Subcutaneous abdominal adipose tissue (tissue), 5 donors: Measurements from ENCODE around the gene DNAH2.

ENCODE experiments used
- H3K27ac ChIP-seq: one replicate; pipeline ENCODE4 v1.7.0; 2013; ENCODE audit warnings: low read depth, mild to moderate bottlenecking, inconsistent platforms, low read length, moderate library complexity
- H3K27me3 ChIP-seq, 5 donors: one replicate each; pipeline ENCODE4 v1.7.0; 2013; ENCODE audit warnings: low read length in 5 of 5, inconsistent platforms in 1 of 5; ENCODE audit not compliant: control insufficient read depth in 5 of 5, insufficient read depth in 4 of 5
- H3K36me3 ChIP-seq, 5 donors: one replicate each; pipeline ENCODE4 v1.7.0; 2013; ENCODE audit warnings: low read length in 5 of 5; ENCODE audit not compliant: control insufficient read depth in 5 of 5, insufficient read depth in 5 of 5
- H3K4me1 ChIP-seq, 5 donors: one replicate each; pipeline ENCODE4 v1.7.0; 2013; ENCODE audit warnings: low read length in 5 of 5, mild to moderate bottlenecking in 3 of 5, moderate library complexity in 1 of 5; ENCODE audit not compliant: control insufficient read depth in 5 of 5, insufficient read depth in 5 of 5
- H3K4me3 ChIP-seq, 5 donors: one replicate each; pipeline ENCODE4 v1.7.0; 2013; ENCODE audit warnings: low read length in 5 of 5, low read depth in 1 of 5
- H3K9ac ChIP-seq, 5 donors: one replicate each; pipeline ENCODE4 v1.7.0; 2013; ENCODE audit warnings: low read length in 5 of 5, mild to moderate bottlenecking in 4 of 5, moderate library complexity in 3 of 5
- H3K9me3 ChIP-seq, 5 donors: one replicate each; pipeline ENCODE4 v1.7.0; 2013; ENCODE audit warnings: low read length in 5 of 5; ENCODE audit not compliant: control insufficient read depth in 5 of 5
- donor health status: healthy.
- donor health status: healthy.
- donor health status: healthy.
- donor health status: healthy.
- donor health status: healthy.

DNAH2 gene

DNA sequence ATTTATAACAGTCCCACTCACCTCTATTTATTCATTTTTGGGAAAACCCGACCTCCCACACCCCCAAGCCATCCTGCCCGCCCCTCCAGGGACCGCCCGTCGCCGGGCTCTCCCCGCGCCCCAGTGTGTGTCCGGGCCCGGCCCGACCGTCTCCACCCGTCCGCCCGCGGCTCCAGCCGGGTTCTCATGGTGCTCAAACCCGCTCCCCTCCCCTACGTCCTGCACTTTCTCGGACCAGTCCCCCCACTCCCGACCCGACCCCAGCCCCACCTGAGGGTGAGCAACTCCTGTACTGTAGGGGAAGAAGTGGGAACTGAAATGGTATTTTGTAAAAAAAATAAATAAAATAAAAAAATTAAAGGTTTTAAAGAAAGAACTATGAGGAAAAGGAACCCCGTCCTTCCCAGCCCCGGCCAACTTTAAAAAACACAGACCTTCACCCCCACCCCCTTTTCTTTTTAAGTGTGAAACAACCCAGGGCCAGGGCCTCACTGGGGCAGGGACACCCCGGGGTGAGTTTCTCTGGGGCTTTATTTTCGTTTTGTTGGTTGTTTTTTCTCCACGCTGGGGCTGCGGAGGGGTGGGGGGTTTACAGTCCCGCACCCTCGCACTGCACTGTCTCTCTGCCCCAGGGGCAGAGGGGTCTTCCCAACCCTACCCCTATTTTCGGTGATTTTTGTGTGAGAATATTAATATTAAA, 136.7 kb downstream of the DNAH2 start:
- peaks cover 0 to 49% (median 42%) of the 10 kb centered on the region in 5 donors for H3K36me3 ChIP-seq
- H3K27me3 ChIP-seq = no peaks in the 10 kb centered on the region
- H3K9ac ChIP-seq = no peak overlapping the region
- peaks cover 5 to 55% (median 44%) of the 10 kb centered on the region in 5 donors for H3K4me1 ChIP-seq
- no peak overlapping the region for H3K27ac ChIP-seq
- H3K4me3 ChIP-seq = peak overlapping the region in 2 of 5 donors; percentile 23 to 84
- no peaks in the 10 kb centered on the region for H3K9me3 ChIP-seq

DNA sequence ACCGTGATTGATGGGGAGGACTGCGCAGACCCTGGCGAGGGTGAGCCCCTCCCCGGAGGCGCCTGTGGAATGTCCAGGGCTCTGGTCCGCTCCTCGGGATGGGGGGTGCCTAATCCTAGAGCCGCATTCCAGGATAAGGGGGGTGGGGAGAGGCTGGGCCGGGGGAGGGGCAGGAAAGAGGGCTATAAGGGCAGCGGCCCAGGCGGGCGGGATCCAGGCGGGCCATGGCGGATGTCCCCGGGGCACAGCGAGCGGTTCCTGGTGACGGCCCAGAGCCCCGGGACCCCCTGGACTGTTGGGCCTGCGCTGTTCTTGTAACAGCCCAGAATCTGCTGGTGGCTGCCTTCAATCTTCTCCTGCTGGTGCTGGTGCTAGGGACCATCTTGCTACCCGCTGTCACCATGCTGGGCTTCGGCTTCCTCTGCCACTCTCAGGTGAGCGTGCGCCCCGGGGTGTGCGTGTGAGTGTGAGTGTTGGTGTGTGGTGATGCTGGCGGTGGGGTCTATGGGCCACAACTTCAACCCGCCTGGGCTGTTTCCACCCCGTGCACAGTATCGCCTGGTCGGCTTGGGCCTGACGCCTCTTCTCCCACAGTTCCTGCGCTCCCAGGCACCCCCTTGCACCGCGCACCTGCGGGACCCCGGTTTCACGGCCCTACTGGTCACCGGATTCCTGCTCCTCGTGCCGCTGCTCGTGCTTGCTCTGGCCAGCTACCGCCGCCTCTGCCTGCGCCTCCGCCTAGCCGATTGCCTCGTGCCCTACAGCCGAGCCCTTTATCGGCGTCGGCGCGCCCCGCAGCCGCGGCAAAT, 137.5 kb downstream of the DNAH2 start, which contains the start of gene TMEM88:
TMEM88 (plus strand) TSS at position 216 of the 809 bp plus-strand sequence; CDS start at position 225, 9 bp downstream.
- peak within 1 kb of the TSS; percentile 96 for H3K27ac ChIP-seq
- H3K9me3 ChIP-seq = no peaks in the 10 kb centered on the region
- no peaks in the 10 kb centered on the region for H3K27me3 ChIP-seq
- peak within 1 kb of the TSS; percentile 46 to 91 (median 84) for H3K4me3 ChIP-seq
- peaks cover 0 to 42% (median 36%) of the 10 kb centered on the region in 5 donors for H3K36me3 ChIP-seq
- peaks cover 5 to 55% (median 44%) of the 10 kb centered on the region in 5 donors for H3K4me1 ChIP-seq
- H3K9ac ChIP-seq = peak within 1 kb of the TSS in 3 of 5 donors; percentile 16 to 56 (median 42)

DNA sequence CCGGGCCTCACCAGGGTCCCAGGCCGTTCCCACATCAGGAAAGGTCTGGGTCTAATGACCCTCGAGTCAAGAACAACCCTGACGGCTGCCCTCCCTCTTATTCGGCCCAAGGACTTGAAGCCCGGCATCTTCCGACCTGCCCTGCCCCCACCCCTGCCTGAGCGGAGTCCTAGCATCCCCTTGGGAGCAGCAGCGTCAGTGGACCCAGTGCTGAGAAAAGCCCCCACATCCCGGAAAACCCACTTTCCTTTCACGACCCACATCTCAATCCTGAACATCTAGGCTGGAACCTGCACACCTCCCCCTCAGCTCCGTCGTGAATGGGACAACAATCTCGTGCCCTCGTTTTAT, 138.1 kb downstream of the DNAH2 start:
- Histone ChIP-seq H3K27ac (peak overlapping the region; percentile 96), H3K27me3 (no peaks in the 10 kb centered on the region), H3K9ac (peak overlapping the region in 2 of 5 donors; percentile 42 to 56), H3K4me1 (peaks cover 5 to 55% (median 44%) of the 10 kb centered on the region in 5 donors), H3K36me3 (peaks cover 0 to 36% (median 32%) of the 10 kb centered on the region in 5 donors), H3K9me3 (no peaks in the 10 kb centered on the region), H3K4me3 (peak overlapping the region in 4 of 5 donors; percentile 46 to 91 (median 86))

DNA sequence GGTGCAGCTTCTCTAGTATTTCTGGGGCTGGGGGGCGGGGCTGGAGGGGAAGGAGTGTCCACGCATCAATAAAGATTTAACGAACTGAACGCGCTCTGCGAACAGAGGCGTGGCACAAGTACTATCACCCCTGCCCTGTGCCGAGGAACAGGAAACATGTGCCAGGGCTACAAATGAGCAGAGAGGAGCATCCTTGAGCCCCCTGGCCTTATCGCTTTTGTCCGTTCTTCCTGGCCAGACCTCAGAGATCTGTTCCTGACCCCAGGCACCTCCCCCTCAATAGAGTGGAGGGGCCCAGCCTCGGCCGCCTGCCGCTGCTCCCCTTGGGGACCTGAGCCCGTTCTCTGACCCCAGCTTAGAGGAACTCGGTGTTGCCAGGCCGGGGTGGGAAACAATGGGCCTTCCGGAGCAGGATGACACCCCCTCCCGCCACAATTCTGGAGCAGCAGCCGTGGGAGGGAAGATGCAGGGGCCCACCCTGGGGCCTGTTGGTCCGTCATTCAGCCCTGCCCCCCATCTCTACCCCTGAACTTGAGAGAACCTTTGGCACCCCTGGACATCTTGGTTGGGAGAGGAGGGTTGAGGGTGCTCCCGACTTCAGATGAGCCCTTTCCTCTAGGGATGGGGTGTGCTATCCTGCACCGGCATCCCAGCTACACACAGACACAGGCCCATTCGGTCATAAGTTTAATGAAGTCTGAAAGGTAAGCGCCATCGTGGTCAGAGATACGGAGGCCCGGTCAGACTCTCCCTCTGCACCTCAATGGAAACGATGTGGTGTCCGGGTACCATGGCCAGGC, 138.7 kb downstream of the DNAH2 start:
- Histone ChIP-seq H3K27ac (peak overlapping the region; percentile 96), H3K9me3 (no peaks in the 10 kb centered on the region), H3K36me3 (peaks cover 0 to 30% (median 26%) of the 10 kb centered on the region in 5 donors), H3K4me3 (peak overlapping the region; percentile 81 to 91 (median 84)), H3K4me1 (peaks cover 5 to 53% (median 44%) of the 10 kb centered on the region in 5 donors), H3K9ac (peak overlapping the region in 4 of 5 donors; percentile 42 to 79 (median 76)), H3K27me3 (no peaks in the 10 kb centered on the region)

DNA sequence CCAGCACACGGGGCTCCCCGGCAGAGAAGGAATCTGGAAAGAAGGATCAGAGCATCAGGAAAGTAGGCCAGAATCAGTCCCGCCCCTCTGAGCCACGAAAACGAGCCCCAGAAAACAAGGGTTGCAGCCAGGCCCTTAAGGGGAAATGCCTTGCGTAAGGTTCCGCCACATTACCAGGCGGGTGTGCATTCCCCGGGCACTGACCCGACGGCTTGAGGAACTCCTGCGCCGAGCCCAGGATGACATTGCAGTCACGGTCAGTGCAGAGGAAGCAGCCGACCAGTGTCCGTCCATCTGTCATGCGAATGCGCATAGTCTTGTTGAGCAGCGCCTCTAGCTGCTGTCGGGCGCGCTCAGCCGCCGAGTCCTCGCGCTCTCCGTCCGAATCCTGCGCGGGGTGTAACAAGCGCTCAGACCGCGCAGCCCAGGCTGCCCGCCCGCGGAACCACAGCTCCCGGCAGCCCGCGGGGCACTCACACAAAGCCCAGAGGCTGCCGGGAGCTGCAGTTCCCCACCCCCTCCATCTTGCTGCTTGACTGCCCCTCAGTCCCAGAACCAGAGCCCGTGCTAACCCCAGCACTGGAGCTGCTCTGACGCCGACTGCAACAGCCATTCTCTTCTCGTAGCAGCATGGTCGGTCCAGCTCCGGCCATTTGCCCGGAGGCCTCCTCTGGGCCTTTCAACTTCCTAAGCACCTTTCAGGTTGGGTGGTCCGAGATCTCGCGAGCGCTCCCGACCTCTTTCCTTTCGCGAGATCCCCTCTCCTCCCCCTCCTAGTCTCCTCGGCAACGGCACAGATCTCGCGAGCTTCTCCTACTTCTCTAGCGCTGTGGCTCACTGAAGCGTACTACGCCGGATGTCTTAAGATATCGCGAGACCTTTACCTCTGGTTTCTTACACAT, 139.5 kb downstream of the DNAH2 start, which contains the start of gene NAA38:
NAA38 (minus strand) TSS at position 749 of the 902 bp plus-strand sequence; CDS start at position 653, 96 bp downstream.
- Histone ChIP-seq H3K27ac (peak within 1 kb of the TSS; percentile 96), H3K9ac (peak within 1 kb of the TSS; percentile 68 to 79 (median 75)), H3K4me1 (peaks cover 5 to 44% (median 35%) of the 10 kb centered on the region in 5 donors), H3K27me3 (no peaks in the 10 kb centered on the region), H3K36me3 (peaks cover 2 to 24% (median 20%) of the 10 kb centered on the region in 5 donors), H3K9me3 (no peaks in the 10 kb centered on the region), H3K4me3 (peak within 1 kb of the TSS; percentile 81 to 91 (median 87))

DNA sequence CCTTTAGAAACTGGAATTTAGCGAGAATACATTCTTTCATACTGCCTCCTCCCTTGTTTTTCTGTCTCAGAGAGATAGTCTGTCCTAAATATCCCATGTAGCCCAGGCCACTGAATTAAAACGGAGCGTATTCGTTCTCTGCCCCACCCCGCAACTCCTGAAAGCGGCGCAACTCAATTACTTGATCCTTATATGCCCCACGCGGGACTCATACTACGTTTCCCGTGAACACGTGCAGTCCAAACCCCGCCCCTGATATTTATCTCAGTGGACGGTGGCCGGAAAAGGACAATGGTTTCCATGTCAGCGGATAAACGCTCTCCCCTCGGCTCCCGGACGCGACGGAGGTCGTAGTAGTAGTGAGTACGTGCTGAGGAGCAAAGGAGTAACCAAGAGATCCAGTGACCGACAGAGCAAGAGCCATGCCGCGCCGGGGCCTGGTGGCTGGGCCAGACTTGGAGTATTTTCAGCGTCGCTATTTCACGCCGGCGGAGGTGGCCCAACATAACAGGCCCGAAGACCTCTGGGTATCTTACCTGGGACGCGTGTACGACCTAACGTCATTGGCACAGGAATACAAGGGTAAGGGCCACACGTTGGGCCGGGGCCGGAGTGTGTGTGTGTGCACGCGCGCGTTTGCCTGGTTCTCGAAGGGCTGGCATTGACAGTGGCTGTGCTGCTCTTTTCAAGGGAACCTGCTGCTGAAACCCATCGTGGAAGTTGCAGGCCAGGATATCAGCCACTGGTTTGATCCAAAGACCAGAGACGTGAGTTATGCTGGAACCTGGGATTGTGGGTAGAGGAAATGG, 140.4 kb downstream of the DNAH2 start, which contains the start of gene CYB5D1:
CYB5D1 (plus strand) TSS at position 291 of the 809 bp plus-strand sequence; CDS start at position 423, 132 bp downstream.
- peak within 1 kb of the TSS; percentile 81 to 91 (median 87) for H3K4me3 ChIP-seq
- peak within 1 kb of the TSS; percentile 96 for H3K27ac ChIP-seq
- no peaks in the 10 kb centered on the region for H3K27me3 ChIP-seq
- peak within 1 kb of the TSS; percentile 68 to 79 (median 75) for H3K9ac ChIP-seq
- H3K4me1 ChIP-seq = peaks cover 5 to 41% (median 34%) of the 10 kb centered on the region in 5 donors
- no peaks in the 10 kb centered on the region for H3K9me3 ChIP-seq
- peaks cover 2 to 18% (median 12%) of the 10 kb centered on the region in 5 donors for H3K36me3 ChIP-seq

DNA sequence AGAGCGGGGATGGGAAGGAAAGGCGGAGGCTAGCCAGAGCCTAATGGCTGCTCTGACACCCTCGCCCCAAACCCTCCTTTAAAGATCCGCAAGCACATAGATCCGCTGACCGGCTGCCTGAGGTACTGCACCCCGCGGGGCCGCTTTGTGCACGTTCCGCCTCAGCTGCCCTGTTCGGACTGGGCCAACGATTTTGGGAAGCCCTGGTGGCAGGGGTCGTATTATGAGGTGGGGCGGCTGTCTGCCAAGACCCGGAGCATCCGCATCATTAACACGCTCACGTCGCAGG, 140.9 kb downstream of the DNAH2 start:
- peaks cover 2 to 15% (median 9%) of the 10 kb centered on the region in 5 donors for H3K36me3 ChIP-seq
- H3K27me3 ChIP-seq = no peaks in the 10 kb centered on the region
- no peaks in the 10 kb centered on the region for H3K9me3 ChIP-seq
- H3K9ac ChIP-seq = peak overlapping the region in 4 of 5 donors; percentile 75 to 79 (median 76)
- H3K4me1 ChIP-seq = peaks cover 5 to 41% (median 34%) of the 10 kb centered on the region in 5 donors
- peak overlapping the region; percentile 81 to 91 (median 87) for H3K4me3 ChIP-seq
- peak overlapping the region; percentile 96 for H3K27ac ChIP-seq

DNA sequence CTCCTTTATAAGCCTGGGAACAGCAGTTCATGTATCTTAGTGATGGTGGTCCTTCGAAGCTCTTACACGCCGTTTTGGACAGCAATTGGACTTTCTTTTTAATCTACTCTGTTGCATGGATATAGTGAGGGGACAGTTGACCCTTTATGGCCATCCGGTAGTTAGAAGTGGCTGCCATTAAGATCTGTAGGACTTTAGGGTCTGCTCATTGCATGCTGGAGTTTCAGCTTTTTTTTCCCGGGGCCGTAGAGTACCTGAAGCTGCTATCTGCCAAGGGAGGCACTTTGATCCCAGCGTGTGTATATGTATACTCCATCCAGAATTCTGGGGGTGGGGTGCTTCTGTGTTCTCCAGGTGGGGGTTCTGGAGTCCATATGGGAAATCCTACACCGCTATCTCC, 141.5 kb downstream of the DNAH2 start:
- Histone ChIP-seq H3K4me1 (peaks cover 5 to 41% (median 34%) of the 10 kb centered on the region in 5 donors), H3K9ac (peak overlapping the region in 2 of 5 donors; percentile 75 to 79), H3K36me3 (peaks cover 0 to 15% (median 9%) of the 10 kb centered on the region in 5 donors), H3K27ac (no peak overlapping the region), H3K4me3 (peak overlapping the region in 1 of 5 donors; percentile 87), H3K27me3 (no peaks in the 10 kb centered on the region), H3K9me3 (no peaks in the 10 kb centered on the region)
